Gastrocnemius medialis (tissue), 4 donors: ENCODE results near the gene PPM1D. TPM values are rescaled to one million over a fixed set of nuclear protein-coding genes. Genes with fewer than 3 reads are reported as not detected.

Experiments used
- ATAC-seq, 2 donors: fragments of 150-250 bp; one replicate each; pipeline ENCODE4 v1.9.1; 2016
- DNase-seq, 2 donors: peaks; one replicate each; pipeline ENCODE4 v3.0.0-alpha.2; 2019
- H3K27ac ChIP-seq, 4 donors: fragments of 200-600 bp; sonication (generic); 1 replicate in 1 of 4; 2 replicates in 3 of 4; pipeline ENCODE4 v1.5.1; 2016 to 2018; ENCODE audit warnings: mild to moderate bottlenecking in 2 of 4, moderate library complexity in 1 of 4
- H3K27me3 ChIP-seq, 3 donors: fragments of 200-600 bp; sonication (generic) in 2 of 3; 1 replicate in 1 of 3; 2 replicates in 2 of 3; pipeline versions ENCODE4 v1.5.1 to v1.6.0; 2016 to 2019; ENCODE audit warnings: mild to moderate bottlenecking in 1 of 3, moderate library complexity in 1 of 3
- H3K36me3 ChIP-seq, 2 donors: fragments of 200-600 bp; sonication (generic) in 1 of 2; one replicate each; pipeline ENCODE4 v1.5.1; 2017 to 2018
- H3K4me1 ChIP-seq, 2 donors: fragments of 200-600 bp; sonication (generic) in 1 of 2; one replicate each; pipeline ENCODE4 v1.5.1; 2016 to 2017; ENCODE audit warnings: mild to moderate bottlenecking in 2 of 2
- H3K4me3 ChIP-seq, 4 donors: fragments of 200-600 bp; sonication (generic) in 3 of 4; 1 replicate in 1 of 4; 2 replicates in 3 of 4; pipeline ENCODE4 v1.5.1; 2016 to 2019; ENCODE audit warnings: mild to moderate bottlenecking in 2 of 4
- H3K9me3 ChIP-seq, 3 donors: fragments of 200-600 bp; sonication (generic) in 2 of 3; 1 replicate in 1 of 3; 2 replicates in 2 of 3; pipeline ENCODE4 v1.5.1; 2016 to 2019
- CTCF ChIP-seq, 5 experiments: fragments of 450-650 bp in 3 of 5; fragments of 200-600 bp in 2 of 5; sonication (generic) in 2 of 5; IDR thresholded peaks in 4 of 5; conservative IDR thresholded peaks in 1 of 5; 1 replicate in 4 of 5; 2 replicates in 1 of 5; pipeline ENCODE4 v1.5.1; 2016 to 2019; ENCODE audit warnings: antibody characterized with exemption in 5 of 5, mild to moderate bottlenecking in 3 of 5, moderate library complexity in 3 of 5
- POLR2A ChIP-seq, 2 donors: fragments of 450-650 bp; IDR thresholded peaks; one replicate each; pipeline ENCODE4 v1.6.1; 2017; ENCODE audit warnings: antibody characterized with exemption in 2 of 2, mild to moderate bottlenecking in 2 of 2, moderate library complexity in 2 of 2
- in situ Hi-C, 4 donors: fragments of 200-750 bp; cut with MboI; loops; one replicate each; pipeline versions ENCODE4 v1.15.0 to v1.8.0; 2017; ENCODE audit warnings: low sequenced_read_pairs in 4 of 4
- intact Hi-C: fragments of 100-400 bp; cut with DNase I; formaldehyde crosslinking; loops from one replicate; pipeline ENCODE4 v1.15.1; 2023; ENCODE audit warnings: low total_unique reads
- total RNA-seq, 4 donors: library from RNA; depleted of rRNA; stranded (reverse); fragments of >200 nt; gene quantifications; one replicate each; pipeline versions ENCODE4 v1.1.0 to v1.2.3, GENCODE V29; 2016

Gene PPM1D
- total RNA-seq, 4 donors from 2014 or later, result 4.6 to 11.4 (median 9.2) TPM

- Histone ChIP-seq H3K36me3 (peaks cover 0 to 23% of the 10 kb centered on the region in 2 donors), H3K9me3 (no peaks in the 10 kb centered on the region), H3K27ac (no peak overlapping the region), H3K27me3 (no peaks in the 10 kb centered on the region), H3K4me1 (peaks cover 7 to 16% of the 10 kb centered on the region in 2 donors), H3K4me3 (no peak overlapping the region)
- ATAC-seq (no peak), DNase-seq (no peak)
- intact Hi-C loops, result no loop called here
- no peak for TF ChIP-seq CTCF (IDR thresholded peaks at IDR 0.05 in 4 of 5, conservative IDR thresholded peaks at IDR 0.05 in 1 of 5)
- TF ChIP-seq POLR2A (IDR thresholded peaks at IDR 0.05), result no peak
- in situ Hi-C loops, result loop anchor here in 1 of 4 donors (25.0 kb wide), 1 partner anchor 185 kb away; no protein-coding TSS in a partner anchor
Observed at GRCh38 chr17:60647705-60648104, 47.7 kb downstream of the PPM1D start.

- TF ChIP-seq CTCF (IDR thresholded peaks at IDR 0.05 in 4 of 5, conservative IDR thresholded peaks at IDR 0.05 in 1 of 5) (no peak), POLR2A (IDR thresholded peaks at IDR 0.05) (no peak)
- Histone ChIP-seq H3K4me1 (no peaks in the 10 kb centered on the region), H3K4me3 (no peak overlapping the region), H3K9me3 (no peaks in the 10 kb centered on the region), H3K27me3 (no peaks in the 10 kb centered on the region), H3K36me3 (peaks cover 0 to 36% of the 10 kb centered on the region in 2 donors), H3K27ac (no peak overlapping the region)
- ATAC-seq (no peak), DNase-seq (no peak)
- intact Hi-C loops (no loop called here), in situ Hi-C loops (no loop called here)
Observed at GRCh38 chr17:60652454-60653247, 52.7 kb downstream of the PPM1D start.

GRCh38 chr17:60653569-60653968 lies 53.6 kb downstream of the PPM1D start:
- intact Hi-C loops, result no loop called here
- Histone ChIP-seq H3K4me1 (no peaks in the 10 kb centered on the region), H3K36me3 (peaks cover 0 to 34% of the 10 kb centered on the region in 2 donors), H3K27me3 (no peaks in the 10 kb centered on the region), H3K4me3 (no peak overlapping the region), H3K27ac (no peak overlapping the region), H3K9me3 (no peaks in the 10 kb centered on the region)
- DNase-seq (no peak), ATAC-seq (no peak)
- in situ Hi-C loops, result no loop called here
- no peak for TF ChIP-seq POLR2A (IDR thresholded peaks at IDR 0.05)
- no peak for TF ChIP-seq CTCF (IDR thresholded peaks at IDR 0.05 in 4 of 5, conservative IDR thresholded peaks at IDR 0.05 in 1 of 5)

GRCh38 chr17:60656499-60656898 lies 56.5 kb downstream of the PPM1D start:
- H3K36me3 ChIP-seq, result peaks cover 0 to 20% of the 10 kb centered on the region in 2 donors

GRCh38 chr17:60659156-60659555 lies 59.2 kb downstream of the PPM1D start:
- Histone ChIP-seq H3K36me3 (peaks cover 0 to 23% of the 10 kb centered on the region in 2 donors), H3K4me1 (peaks cover 0 to 7% of the 10 kb centered on the region in 2 donors)
- intact Hi-C loops, result no loop called here

More at GRCh38 chr17:60656499-60656898, 56.5 kb downstream of the PPM1D start:
- DNase-seq (no peak), ATAC-seq (no peak)
- Histone ChIP-seq H3K4me1 (peaks cover 0 to 7% of the 10 kb centered on the region in 2 donors), H3K27me3 (no peaks in the 10 kb centered on the region), H3K27ac (no peak overlapping the region), H3K9me3 (no peaks in the 10 kb centered on the region), H3K4me3 (no peak overlapping the region)
- in situ Hi-C loops, result no loop called here
- TF ChIP-seq POLR2A (IDR thresholded peaks at IDR 0.05), result no peak
- intact Hi-C loops, result no loop called here

More at GRCh38 chr17:60659156-60659555, 59.2 kb downstream of the PPM1D start:
- H3K27ac ChIP-seq, result no peak overlapping the region
- ATAC-seq (no peak), DNase-seq (no peak)
- no peak overlapping the region for H3K4me3 ChIP-seq
- in situ Hi-C loops, result no loop called here
- TF ChIP-seq POLR2A (IDR thresholded peaks at IDR 0.05) (no peak), CTCF (IDR thresholded peaks at IDR 0.05 in 4 of 5, conservative IDR thresholded peaks at IDR 0.05 in 1 of 5) (no peak)
- no peaks in the 10 kb centered on the region for H3K27me3 ChIP-seq
- no peaks in the 10 kb centered on the region for H3K9me3 ChIP-seq
